HG03565 (cell line): ENCODE measurements around the gene CHST11.
A peak's percentile ranks its signal among the peaks of the same experiment; 100 is the strongest.

Source experiments
- ATAC-seq: cut with Tn5 transposase; IDR thresholded peaks from one replicate; pipeline ENCODE4 v1.9.1; 2021; ENCODE audit warnings: mild to moderate bottlenecking, moderate library complexity; ENCODE audit not compliant: unreplicated experiment

CHST11 gene

DNA sequence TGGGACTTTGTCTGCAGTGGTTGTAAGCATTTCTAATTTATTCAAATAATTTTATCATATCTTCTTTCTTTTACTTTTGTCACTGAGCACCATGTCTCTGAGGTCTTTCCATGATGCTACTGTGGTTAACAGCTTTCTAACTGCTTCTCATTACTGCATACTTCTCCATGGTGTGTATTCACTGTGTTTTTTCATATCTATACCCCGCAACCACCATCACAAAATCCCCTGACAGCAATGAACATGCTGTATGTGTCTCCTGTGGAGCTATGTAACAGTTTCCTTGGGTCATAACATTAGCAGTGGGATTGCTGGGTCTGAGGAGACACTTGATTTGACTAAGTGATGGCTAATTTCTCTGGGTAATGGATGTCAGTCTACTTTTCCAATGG is 29.2 kb upstream of the CHST11 start:
- no peak for ATAC-seq

DNA sequence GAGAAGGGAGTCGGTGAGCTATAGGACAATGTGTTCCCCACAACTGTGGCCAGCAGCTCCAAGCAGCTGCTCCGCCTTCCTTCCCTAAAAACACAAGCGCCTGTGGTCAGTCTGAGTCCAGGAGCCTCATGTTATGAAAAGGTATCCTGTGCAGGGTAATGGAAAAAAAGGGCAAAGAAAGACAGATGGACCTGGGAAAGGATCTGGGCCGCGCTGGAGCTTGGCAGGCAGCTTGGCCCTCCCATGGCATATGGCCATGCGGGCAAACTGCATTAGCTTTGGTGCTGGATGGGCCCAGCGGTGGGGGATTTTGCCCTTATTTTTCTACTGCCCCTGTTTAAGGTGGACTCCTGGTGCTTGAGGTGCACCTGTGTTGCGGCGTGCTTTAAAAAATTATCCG is 23.7 kb upstream of the CHST11 start:
- no peak for ATAC-seq

DNA sequence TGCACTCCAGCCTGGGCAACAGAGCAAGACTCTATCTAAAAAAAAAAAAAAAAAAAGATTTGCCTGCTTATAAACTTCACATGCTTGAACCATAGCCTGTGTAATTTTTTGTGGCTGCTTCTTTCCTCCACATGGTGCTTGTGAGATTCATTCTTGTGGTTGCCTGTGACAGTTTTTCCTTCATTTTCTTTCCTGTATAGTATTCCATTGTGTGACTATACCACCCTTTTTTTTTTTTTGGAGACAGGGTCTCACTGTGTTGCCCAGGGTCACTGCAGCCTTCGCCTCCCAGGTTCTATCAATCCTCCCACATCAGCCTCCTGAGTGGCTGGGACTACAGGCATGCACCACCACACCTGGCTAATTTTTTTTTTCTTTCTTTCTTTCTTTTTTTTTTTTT is 22.6 kb upstream of the CHST11 start:
- ATAC-seq = no peak

DNA sequence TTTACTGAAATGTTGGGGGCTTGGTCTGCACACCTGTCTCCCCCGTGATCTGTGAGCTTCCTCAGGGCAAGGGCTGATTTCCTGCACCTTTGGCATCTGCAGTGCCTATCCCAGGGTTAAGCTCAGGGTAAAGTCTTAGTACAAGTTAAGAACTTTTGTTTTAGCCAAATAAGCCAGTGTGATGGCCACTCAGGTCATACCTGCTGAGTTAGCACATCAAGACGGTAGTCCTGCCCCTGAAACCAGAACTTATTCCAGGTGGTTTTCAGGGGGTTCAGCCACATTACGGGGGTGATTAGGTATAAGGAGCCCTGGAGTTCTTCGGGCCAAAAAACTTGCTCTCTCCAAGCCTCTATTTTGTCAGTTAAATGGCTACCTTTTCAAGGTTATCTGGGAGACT is 21.6 kb upstream of the CHST11 start:
- no peak for ATAC-seq

DNA sequence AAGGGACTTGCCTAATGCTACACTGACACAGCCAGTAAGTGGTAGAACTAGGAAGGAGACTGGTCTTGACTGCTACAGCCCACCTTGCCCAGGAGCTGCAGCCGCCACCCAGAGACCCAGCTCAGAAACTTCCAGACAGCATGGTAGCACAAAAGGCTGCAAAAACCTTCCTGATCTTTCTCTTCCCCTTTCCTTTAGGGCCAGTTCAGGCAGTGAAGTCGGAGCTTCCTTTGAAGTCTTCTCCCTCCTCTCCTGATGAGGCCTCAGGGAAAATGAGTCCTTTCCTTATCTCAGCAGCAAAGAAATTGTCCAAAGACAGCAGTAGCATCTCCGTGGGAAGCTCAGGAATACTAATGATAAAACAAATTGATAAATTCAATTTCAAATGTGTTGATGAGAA is 21.0 kb upstream of the CHST11 start:
- no peak for ATAC-seq

DNA sequence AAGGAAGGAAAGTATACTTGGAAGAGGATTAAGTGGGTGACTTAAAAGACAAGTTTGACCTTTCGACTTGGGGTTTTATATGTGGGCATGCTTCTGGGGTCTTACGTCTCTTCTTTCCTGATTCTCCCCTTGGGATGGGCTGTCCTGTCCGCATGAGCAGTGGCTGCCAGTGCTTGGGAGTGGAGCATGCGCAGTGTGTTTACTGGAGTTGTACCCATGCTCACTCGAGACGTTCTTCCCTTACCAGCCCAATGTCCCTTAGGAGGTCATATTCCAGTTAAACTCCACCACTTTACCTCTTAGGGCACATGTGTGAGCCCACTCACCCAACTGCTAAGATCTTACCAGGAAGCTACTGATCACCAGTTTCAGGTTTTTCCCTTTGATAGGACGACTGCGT is 20.0 kb upstream of the CHST11 start:
- no peak for ATAC-seq

DNA sequence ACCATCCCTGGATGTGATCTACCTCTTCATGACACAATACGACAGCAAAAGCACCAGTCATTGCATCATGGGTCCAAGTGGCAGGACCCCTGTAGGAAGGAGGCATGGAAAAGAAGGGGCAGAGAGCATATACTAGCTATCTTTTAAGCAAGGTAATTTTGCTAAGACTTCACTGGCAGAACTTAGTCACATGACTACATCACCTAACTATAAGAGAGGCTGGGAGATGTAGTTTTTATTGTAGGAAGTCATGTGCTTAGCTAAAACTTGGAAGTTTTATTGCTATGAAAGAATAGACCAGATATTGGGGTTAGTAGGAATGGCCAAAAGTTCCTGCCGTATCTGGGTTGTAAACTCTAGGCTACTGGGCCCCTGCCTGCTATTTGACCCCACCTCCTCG is 18.6 kb upstream of the CHST11 start:
- ATAC-seq = no peak

DNA sequence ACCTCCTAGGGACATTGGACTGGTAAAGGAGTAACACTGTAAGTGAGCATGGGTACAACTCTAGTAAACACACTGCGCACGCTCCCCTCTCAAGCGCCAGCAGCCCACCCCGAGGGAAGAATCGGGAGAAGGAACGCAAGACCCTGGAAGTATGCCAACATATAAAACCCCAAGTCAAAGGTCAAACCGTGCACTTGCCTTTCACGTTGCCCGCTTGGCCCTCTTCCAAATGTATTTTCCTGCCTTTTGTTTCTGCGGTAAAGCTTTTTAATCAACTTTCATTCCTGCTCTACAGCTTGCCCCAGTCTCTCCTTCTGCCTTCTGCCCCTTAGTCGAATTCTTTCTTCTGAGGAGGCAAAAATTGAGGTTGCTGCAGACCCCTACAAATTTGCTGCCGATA is 17.6 kb upstream of the CHST11 start:
- ATAC-seq = no peak

DNA sequence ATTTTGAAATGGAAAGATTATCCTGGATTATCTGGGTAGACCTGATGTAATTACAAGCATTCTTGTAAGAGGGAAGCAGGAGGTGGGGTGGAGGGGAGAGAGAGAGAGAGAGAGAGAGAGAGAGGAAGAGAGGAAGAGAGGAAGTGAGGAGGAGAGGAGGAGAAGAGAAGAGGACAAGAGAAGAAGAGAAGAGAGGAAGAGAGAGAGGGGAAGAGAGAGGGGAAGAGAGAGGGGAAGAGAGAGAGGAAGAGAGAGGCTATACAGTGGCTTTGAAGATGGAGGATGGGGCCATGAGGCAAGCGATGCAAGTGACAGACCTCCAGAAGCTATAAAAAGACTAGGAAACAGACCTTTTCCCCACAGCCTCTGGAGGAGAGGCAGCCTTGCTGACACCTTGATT is 13.7 kb upstream of the CHST11 start:
- no peak for ATAC-seq

DNA sequence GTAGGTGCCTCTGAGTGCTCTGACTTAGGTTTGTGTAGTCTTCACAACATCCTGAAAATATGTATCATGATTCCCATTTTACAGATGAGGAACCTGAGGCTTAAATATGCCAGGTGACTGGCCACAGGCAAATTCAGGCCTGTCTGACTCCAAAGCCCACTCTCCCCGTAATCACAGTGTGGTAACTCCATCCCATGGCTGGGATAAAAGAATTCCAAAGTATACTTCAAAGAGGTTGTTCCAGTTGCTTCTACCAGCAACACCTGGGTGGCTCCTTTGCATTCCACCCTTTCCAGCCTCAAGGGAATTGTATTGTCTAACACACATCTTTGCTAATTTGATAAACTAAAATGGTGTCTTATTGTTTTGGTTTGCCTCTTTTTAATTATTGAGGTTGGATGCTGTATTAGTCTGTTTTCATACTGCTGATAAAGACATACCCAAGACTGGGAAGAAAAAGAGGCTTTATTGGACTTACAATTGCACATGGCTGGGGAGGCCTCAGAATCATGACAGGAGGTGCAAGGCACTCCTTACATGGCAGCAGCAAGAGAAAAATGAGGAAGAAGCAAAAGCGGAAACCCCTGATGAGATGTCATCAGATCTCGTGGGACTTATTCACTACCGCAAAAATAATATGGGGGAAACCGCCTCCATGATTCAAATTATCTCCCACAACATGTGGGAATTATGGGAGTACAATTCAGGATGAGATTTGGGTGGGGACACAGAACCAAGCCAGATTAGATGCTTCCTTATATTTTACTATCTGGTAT is 9.9 kb upstream of the CHST11 start:
- no peak for ATAC-seq

DNA sequence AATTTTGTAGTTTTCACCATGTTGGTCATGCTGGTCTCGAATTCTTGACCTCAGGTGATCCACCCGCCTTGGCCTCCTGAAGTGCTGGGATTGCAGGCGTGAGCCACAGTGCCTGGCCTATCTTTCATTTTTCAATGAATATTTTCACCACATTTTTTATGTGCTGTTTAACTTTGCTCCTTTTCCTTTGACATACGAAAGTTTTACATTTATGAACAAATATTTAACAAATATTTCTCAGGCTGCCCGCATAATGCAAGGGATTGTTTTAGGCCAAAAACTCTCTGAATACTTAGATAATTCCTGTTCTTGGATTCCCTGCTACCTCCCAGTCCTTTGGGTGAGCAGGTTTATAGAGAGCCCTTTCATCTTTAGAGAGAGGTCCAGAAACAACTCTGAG is 8.7 kb upstream of the CHST11 start:
- no peak for ATAC-seq

DNA sequence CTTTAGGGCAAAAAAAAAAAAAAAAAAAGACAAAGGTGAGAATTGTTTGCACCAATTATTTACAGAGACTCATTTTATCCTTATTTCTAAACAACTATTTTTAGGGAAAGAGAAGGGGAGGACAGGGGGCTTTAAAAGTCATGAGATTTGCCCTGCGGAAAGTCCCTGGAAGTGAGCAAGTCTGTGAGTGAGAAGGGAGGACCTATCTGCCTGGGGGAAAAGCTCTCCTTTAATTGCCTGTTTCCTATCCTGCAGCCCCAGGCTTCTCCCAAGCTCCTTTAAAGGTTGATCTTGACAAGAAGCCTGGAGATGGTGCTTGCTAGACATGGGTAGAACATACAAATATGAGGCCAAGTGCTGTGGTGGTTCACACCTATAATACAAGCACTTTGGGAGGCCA is 8.3 kb upstream of the CHST11 start:
- ATAC-seq = no peak

DNA sequence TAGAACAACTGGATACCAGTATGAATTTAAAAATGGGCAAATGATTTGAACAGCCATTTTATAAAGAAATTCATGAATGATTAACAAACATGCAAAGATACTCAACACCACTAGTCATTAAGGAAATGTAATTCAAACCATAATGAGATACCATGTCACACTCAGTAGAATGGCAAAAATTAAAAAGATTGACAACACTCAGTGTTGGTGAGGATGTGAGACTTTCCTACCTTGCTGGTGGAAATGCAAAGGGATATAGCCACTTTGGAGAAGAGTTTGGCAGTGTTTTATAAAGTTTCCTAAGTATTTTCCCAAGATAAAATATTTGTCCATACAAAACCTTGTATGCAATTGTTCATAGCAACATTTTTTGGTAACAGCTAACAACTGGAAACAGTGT is 6.0 kb upstream of the CHST11 start:
- no peak for ATAC-seq

DNA sequence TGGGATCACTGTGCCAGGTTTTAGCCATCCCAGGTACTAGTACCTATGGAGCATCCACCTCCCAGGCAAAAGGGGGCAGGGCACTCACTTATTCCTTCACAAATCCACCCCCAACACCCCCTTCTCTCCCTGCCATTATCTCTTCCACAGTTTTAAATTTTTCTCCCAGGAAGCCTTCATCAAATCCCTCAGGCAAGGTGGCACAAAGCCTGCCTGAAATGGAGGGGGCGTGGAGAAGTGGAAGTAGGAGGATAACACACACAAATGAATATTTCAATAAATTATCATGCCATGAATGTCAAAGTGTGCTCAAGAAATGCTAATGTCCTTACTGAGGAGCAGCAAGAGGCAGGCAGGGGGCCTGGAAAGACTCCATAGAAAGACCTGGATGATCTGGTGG is 4.7 kb upstream of the CHST11 start:
- no peak for ATAC-seq

DNA sequence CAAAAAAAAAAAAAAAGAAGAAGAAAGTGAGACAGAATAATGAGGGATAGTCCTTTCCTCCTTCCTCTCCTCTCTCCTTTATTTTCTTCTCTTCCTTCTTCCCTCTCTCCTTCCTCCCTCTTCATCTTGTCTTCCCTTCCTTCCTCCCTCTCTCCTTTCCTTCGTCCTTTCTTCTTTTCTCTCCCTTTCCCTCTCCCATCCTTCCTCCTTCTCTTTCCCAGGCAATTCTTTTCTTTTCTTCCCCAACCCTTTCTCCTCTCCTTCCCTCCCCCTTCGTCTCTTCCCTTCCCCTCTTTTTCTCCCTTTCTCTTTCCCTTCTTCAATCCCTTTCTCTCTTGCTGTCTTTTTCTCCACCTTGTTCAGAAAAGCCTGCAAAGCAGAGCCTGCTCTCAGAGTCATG is 3.6 kb upstream of the CHST11 start:
- no peak for ATAC-seq

DNA sequence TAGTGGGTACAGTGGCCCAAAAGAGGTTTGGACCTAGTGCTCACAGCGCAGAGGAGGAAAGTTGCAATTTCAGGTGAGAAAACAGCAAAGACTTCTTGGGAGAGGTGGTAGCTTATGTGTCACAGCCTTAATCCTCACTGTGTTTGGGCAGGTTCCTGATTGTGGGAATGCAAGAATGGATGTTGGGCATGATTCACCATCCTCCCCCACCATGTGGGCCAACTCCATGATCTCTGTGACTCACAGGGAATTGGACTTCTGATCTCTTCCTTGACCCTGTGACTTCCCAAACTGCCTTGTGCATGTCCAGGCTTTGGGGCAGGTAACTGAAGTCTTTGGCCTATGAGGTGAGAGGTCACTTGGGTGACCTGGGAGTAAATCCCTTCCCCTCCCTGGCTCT is 1.8 kb upstream of the CHST11 start:
- ATAC-seq = no peak

DNA sequence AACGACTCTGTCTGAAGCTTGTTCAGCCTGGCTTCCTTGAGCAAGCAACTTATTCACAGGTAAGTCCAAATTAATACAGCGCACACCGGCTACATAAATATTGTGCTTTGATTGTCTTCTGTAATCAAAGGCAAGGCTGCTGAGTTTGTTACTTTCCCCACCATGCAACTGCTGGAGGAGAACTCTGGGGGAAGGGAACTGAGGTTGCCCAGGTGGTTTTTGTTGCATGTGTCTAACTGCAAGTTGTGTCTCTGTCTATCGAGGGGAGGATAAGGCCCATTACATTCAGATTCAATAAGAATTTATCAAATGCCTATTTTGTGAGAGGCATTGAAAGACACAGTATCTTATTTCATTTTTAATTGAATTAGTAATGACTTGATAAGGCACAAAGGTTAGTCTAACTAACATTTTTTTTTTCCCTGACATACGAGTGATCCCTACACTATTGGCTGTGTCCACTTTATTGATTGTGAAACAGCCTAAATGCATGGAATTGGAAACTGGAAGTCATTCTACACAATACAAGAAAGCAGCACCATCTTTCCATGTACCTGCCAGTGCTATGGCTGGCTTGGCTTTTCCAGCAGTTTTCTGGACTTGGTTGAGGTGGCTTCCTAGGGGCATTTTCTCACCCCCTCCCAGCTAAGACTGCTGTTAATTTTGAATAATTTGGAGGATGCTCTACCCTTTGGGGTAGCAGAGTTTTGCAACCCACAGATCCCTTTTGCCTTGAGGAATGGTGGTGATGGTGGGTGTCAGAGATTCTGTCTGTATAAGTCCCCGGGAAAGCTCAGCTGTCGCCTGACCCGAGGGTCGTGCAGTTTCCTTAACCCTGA is 951 bp upstream of the CHST11 start:
- no peak for ATAC-seq

DNA sequence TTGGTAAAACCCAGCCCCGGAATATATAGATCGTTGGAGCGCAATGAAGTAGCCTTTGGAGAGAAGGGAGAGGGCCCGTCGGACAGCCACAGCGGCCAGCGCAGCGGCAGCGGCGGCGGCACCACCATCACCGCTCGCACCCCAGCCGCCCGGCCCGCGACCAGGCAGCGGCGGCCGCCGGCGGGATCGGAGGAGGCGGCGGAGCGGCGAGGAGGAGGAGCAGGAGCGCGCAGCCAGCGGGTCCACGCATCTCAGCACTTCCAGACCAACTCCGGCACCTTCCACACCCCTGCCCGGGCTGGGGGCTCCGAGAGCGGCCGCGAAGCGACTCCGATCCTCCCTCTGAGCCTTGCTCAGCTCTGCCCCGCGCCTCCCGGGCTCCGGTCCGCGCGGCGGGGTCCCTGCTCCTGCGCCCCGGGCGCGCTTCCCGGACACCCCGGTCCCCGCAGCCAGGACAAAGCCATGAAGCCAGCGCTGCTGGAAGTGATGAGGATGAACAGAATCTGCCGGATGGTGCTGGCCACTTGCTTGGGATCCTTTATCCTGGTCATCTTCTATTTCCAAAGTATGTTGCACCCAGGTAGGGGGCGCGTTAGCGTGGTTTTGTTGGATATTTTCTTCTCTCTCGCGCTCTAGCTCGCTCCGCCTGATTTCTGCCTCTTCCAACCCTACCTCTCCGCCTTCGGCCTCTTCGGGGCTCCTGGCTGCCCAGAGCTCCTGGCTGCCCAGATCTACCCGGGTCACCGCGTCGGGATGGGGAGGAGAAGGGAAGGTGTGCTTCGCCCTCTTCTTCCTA is 400 bp downstream of the CHST11 start:
- ATAC-seq = peak; percentile 20

DNA sequence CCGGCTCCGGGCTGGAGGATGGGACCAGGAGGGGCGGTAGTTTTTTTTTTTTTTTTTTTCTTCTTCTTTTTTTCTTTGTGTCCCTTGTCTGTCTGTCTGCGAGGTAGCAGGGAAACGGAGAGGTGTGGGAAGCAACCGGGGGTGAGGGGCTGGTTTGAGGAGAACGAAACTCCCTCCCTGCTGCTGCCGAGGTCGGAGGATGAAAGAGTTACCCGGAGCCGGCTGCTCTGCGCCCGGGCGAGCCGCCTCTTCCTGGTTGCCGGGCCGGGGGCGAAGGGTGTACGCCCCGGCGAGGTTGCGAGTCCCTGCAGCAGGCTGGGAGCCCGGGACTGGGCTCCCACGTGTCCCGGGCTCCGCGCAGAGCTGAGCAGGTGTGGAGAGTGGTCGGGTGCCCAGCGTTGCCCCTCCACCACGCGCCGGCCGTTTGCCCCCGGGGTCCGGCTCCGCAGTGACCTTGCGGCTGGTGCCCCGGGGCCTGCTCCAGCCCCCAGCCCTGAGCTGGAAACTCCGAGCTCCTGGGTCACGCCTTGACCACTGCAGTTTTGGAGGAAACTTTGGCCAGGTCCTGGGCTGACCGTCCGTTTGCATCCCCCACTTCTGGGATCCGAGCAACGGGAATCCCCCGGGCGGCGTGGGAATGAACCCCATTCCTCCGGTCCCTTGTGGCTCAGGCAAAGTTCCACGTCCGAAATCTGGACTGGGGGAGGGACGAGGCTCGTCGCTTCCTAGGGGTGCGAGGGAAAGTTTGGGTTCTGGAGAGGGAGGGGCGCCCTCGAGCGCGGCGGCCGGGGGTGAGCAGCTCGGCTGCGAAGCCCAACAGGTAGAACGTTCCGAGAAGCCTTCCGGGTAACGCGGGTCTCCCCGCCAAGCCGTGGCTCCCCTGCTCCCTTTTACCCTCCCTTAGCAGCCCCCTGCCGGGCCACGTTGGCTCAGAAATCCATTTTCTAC is 1.3 kb downstream of the CHST11 start:
- ATAC-seq = no peak

DNA sequence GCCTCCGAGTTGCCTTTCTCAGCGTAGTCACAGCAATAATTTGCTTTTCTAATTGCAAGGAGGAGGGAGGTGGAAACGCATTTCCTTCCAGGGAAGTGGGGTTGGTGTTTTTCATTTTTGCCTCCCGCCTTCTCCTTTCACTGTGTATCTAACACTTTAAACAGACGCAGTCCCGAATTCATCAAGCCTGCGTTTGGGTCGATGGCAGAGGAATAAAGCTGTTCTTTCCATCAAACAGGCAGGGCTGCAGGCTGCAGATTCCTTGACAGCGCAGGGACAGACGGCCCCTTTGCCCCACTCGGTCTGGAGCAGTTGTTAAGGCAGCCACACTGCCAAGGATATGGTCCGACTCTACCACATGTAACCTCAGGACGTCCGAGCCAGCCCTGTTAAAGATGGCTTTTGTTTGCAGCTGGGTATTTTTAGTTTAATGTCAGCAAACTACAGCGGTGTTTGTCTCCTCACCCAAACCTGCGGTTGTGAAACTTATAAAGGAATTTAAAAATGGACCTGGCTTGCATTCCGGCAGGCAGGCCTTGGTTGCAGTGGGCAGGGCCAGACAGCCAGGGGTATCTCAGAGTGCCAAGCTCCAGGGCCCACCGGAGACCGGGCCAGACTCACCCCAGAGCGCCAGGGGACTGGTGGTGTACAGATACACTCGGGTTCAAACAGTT is 2.1 kb downstream of the CHST11 start:
- no peak for ATAC-seq
